Uterus (tissue), 2 donors: ENCODE data around the gene SNU13.

Experiments
- CTCF ChIP-seq, 4 experiments: fragments of 200-600 bp in 2 of 4; fragments of 450-650 bp in 2 of 4; sonication (generic) in 2 of 4; IDR thresholded peaks; one replicate each; pipeline ENCODE4 v1.5.1; 2016 to 2019; ENCODE audit warnings: antibody characterized with exemption in 4 of 4, mild to moderate bottlenecking in 2 of 4, moderate library complexity in 1 of 4
- POLR2A ChIP-seq, 2 donors: fragments of 450-650 bp; IDR thresholded peaks; one replicate each; pipeline ENCODE4 v1.6.1; 2016; ENCODE audit warnings: antibody characterized with exemption in 2 of 2, mild to moderate bottlenecking in 1 of 2, moderate library complexity in 1 of 2

DNA sequence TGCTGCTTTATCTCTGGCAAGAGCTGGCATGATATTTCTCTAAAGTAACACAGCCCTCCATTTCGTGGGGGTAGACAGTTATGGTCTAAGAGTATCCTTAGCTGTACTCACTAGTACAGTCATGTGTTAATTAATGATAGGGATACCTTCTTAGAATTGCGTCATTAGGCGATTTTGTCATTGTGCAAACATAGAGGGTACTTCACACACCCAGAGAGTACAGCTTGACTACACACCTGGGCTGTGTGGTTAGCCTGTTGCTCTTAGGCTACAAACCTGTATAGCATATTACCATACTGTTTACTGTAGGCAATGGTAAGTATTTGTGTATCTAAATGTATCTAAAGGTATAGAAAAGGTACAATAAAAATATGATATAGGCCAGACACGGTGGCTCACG lies 50.5 kb downstream of the SNU13 start:
- TF ChIP-seq POLR2A (IDR thresholded peaks at IDR 0.05) (no peak), CTCF (IDR thresholded peaks at IDR 0.05) (no peak)
